ENCODE data around the gene WDR5.

- TF ChIP-seq CTCF (IDR thresholded peaks at IDR 0.05), result no peak
- TF ChIP-seq POLR2AphosphoS5 (IDR thresholded peaks at IDR 0.05), result no peak
- TF ChIP-seq POLR2A (IDR thresholded peaks at IDR 0.05), result no peak
Measured at GRCh38 chr9:134134949-134135342, 936 bp upstream of the WDR5 start.
